GM12878 (cell line): ENCODE measurements around the gene AGPAT2.

Experiments used
- CBX3 ChIP-seq: fragments of 200-600 bp; sonication (generic); IDR thresholded peaks from 2 replicates; pipeline ENCODE4 v1.6.1; 2016; ENCODE audit warnings: low read depth, borderline replicate concordance
- CHD1 ChIP-seq: IDR thresholded peaks from 2 replicates; pipeline ENCODE4 v1.6.1; 2012; ENCODE audit warnings: low read depth, low read length, improper control_type of control experiment
- CTCF ChIP-seq, 3 experiments: IDR thresholded peaks in 2 of 3; conservative IDR thresholded peaks in 1 of 3; 2 replicates each; pipeline ENCODE4 v1.5.1; 2011; ENCODE audit warnings: low read depth in 3 of 3, low read length in 3 of 3, mild to moderate bottlenecking in 3 of 3, control low read depth in 2 of 3, moderate library complexity in 2 of 3, inconsistent platforms in 1 of 3, mixed read lengths in 1 of 3; ENCODE audit not compliant: control insufficient read depth in 2 of 3, insufficient read depth in 1 of 3; ENCODE audit errors: extremely low read depth in 1 of 3
- FOS ChIP-seq: IDR thresholded peaks from 3 replicates; pipeline ENCODE4 v1.6.1; 2011; ENCODE audit warnings: borderline replicate concordance; ENCODE audit not compliant: insufficient read length; ENCODE audit errors: extremely low read depth
- HCFC1 ChIP-seq: fragments of 150-350 bp; IDR thresholded peaks from 2 replicates; pipeline ENCODE4 v1.6.1; 2014; ENCODE audit warnings: low read length
- IRF3 ChIP-seq: fragments of 450-650 bp; IDR thresholded peaks from 2 replicates; pipeline ENCODE4 v1.6.1; 2014; ENCODE audit warnings: mild to moderate bottlenecking
- MAX ChIP-seq: IDR thresholded peaks from 2 replicates; pipeline ENCODE4 v1.6.1; 2012; ENCODE audit warnings: low read depth, low read length, improper control_type of control experiment
- POLR2A ChIP-seq: IDR thresholded peaks from 2 replicates; pipeline ENCODE4 v1.6.1; 2011; ENCODE audit warnings: low read depth, mild to moderate bottlenecking, low read length
- POLR2AphosphoS5 ChIP-seq: IDR thresholded peaks from 2 replicates; pipeline ENCODE4 v1.6.1; 2011; ENCODE audit warnings: mild to moderate bottlenecking, low read length, inconsistent platforms
- SUPT20H ChIP-seq: IDR thresholded peaks from 2 replicates; pipeline ENCODE4 v1.6.1; 2011; ENCODE audit warnings: low read depth, mild to moderate bottlenecking, low read length, moderate library complexity, borderline replicate concordance; ENCODE audit not compliant: control insufficient read depth
- SUZ12 ChIP-seq: fragments of 200-600 bp; sonication (generic); IDR thresholded peaks from one replicate; pipeline ENCODE4 v1.6.1; 2018; ENCODE audit warnings: antibody characterized with exemption, mild to moderate bottlenecking; ENCODE audit not compliant: unreplicated experiment
- TARDBP ChIP-seq: IDR thresholded peaks from 2 replicates; pipeline ENCODE4 v1.6.1; 2016; ENCODE audit warnings: borderline replicate concordance
- ZNF274 ChIP-seq: IDR thresholded peaks from one replicate; pipeline ENCODE4 v1.8.0; 2011; ENCODE audit not compliant: insufficient read length, insufficient read depth

GRCh38 chr9:136695955-136696354 is 8.7 kb upstream of the AGPAT2 start:
- no peak for TF ChIP-seq CBX3
- no peak for TF ChIP-seq HCFC1
- no peak for TF ChIP-seq CTCF (IDR thresholded peaks at IDR 0.05 in 2 of 3, conservative IDR thresholded peaks at IDR 0.05 in 1 of 3; ENCODE audit: control insufficient read depth in 2 of 3, extremely low read depth in 1 of 3, insufficient read depth in 1 of 3, low read depth in 3 of 3, low read length in 3 of 3)
- TF ChIP-seq SUPT20H = no peak
- TF ChIP-seq IRF3 = no peak
- TF ChIP-seq FOS = no peak
- no peak for TF ChIP-seq MAX
- no peak for TF ChIP-seq TARDBP
- TF ChIP-seq CHD1 = no peak
- TF ChIP-seq POLR2A = no peak
- no peak for TF ChIP-seq SUZ12
- TF ChIP-seq POLR2AphosphoS5 = no peak
- TF ChIP-seq ZNF274 = no peak
